CD4-positive, alpha-beta T cell treated with Interleukin-4 for 1 hour (primary cell): ENCODE results near the gene SYPL2.

Source experiments
- DNase-seq, 2 donors: peaks; one replicate each; pipeline ENCODE4 v3.0.0-alpha.2; 2020 to 2022

SYPL2 gene

GRCh38 chr1:109472779-109473178, 6.4 kb downstream of the SYPL2 start:
- DNase-seq: no peak

- peak in 1 of 2 donors; percentile 1 for DNase-seq
Observed at GRCh38 chr1:109473284-109474057, 7.1 kb downstream of the SYPL2 start.

DNA sequence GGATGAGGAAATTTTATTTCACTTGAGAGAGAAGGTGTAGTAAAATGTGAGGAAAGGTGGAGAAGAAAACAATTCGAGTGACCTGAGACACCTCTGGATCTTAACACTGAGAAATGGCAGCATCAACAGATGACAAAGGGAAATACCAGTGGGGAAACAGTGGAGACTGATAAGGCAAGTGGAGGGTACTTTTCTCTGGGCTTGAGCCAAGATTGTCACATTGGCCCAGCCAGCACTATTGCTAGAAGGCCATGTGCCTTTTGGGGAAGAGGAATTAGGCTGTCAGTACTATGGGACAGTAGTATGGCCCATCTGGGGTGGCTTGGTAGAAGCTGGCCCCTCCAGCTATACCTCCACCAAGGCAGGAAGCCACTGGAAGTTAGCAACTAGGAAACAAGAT, 8.4 kb downstream of the SYPL2 start:
- DNase-seq: peak in 1 of 2 donors; percentile 1

- DNase-seq: peak in 1 of 2 donors; percentile 1
Observed at GRCh38 chr1:109475261-109475660, 8.9 kb downstream of the SYPL2 start.

GRCh38 chr1:109476825-109477224, 10.5 kb downstream of the SYPL2 start:
- peak in 1 of 2 donors; percentile 8 for DNase-seq

GRCh38 chr1:109477821-109478220, 11.5 kb downstream of the SYPL2 start:
- peak in 1 of 2 donors; percentile 11 for DNase-seq

- peak in 1 of 2 donors; percentile 44 for DNase-seq
Observed at GRCh38 chr1:109478806-109479205, 12.5 kb downstream of the SYPL2 start.

- DNase-seq: no peak
Observed at GRCh38 chr1:109479311-109479710, 13.0 kb downstream of the SYPL2 start.

GRCh38 chr1:109479901-109480300, 13.6 kb downstream of the SYPL2 start:
- no peak for DNase-seq

- no peak for DNase-seq
Observed at GRCh38 chr1:109481646-109482045, 15.3 kb downstream of the SYPL2 start.

- no peak for DNase-seq
Observed at GRCh38 chr1:109482242-109482641, 15.9 kb downstream of the SYPL2 start.

- peak; percentile 42 to 52 for DNase-seq
Observed at GRCh38 chr1:109482791-109483671, 16.7 kb downstream of the SYPL2 start.

DNA sequence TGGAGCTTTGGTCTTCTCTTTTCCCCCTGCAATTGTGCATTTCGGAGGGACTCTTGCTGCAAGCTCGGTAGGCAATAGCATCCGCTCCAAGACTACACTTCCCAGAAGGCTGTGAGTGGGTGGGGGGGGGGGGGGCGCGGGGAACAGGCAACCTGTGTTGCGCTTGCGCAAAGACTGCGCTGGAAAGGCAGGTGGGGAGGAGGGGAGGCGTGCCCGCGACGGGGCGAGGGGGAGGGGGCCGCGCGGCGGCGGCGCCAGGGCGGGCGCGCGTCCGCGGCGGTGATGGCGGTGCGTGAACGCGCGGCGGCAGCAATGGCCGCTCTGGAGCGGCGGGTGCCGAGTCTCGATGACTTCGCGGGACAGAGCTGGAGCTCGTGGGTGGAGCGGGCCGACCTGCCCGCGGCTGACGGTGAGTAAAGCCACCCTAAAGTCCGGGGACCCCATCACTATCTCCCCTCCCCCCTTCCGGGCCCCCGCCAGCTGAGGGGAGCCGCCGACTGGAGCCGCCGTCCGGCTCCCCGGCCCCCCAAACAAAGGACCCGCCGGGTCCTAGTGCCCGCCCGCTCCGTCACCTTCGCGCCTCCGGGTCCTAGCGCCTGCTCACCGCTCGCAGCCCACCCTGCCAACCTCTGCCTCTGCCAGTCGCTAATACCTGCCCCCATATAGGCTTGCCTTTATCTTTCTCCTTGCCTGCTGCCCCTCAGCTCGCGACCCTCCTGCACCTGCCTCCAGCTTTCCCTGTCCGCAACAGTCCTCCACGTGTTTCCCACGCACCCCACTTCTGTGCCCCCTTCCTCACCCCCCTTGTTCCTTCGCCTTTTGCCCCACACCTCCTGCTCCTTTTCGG, 17.5 kb downstream of the SYPL2 start, which contains the start of gene ATXN7L2:
Gene ATXN7L2, plus strand, starts transcription at position 234 of the 847 bp plus-strand sequence. Its CDS starts 49 bp downstream, at position 283.
- peak; percentile 96 for DNase-seq

DNA sequence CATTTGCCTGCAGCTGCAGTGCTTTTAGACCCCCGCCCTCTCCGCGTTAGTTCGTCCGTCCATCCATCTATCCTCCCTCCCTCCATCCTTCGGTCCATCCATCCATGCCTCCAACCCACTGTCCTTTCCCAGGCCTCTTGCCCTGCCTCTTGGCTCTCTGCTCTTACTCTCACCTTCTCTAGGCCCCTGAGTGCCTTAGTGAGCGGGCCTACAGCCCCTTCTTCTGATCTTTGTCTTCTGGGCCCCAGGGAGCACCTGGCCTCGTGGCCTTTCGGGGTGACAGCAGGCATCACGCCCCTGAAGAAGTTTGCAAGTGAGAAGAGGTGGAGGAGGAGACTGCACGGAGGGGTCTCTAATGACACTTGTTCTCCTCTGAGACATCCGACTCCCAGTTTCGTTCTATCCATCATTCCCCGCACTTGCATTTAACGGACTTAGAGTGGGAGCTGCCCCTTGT, 18.2 kb downstream of the SYPL2 start:
- DNase-seq: no peak

- no peak for DNase-seq
Observed at GRCh38 chr1:109485001-109485400, 18.7 kb downstream of the SYPL2 start.

- no peak for DNase-seq
Observed at GRCh38 chr1:109487261-109487660, 20.9 kb downstream of the SYPL2 start.

DNA sequence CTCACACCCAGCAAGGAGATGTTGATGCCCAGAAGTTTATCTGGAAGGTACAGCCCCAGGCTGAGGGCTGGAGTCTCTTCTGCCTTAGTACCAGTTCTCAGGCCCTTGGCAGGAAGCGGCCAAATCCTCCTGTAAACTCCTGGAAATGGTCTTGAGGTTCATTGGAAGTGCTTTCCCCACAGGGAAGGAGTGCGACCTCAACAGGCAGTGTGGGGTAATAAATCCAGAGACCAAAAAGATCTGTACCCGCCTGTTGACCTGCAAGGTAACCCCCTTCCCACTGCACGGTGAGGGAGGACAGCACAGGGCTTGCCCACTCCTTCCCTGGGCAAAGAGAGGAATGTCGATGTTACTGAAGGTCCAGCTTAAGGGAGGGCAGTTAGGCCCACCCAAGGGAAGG, 21.9 kb downstream of the SYPL2 start:
- DNase-seq: no peak

DNA sequence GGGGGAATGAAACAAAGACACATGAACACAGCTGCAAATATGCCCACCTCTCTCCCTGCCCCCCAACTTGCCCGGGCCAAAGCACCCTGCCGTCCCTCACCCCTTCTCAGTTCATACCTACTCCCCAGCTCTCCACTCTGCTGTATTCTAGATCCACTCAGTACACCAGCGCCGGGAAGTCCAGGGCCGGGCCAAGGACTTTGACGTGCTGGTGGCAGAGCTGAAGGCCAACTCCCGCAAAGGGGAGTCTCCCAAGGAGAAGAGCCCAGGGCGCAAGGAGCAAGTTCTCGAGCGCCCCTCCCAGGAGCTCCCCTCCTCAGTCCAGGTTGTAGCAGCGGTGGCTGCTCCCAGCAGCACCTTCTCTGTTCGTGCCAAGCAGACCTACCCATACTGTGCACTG, 22.4 kb downstream of the SYPL2 start:
- no peak for DNase-seq

DNA sequence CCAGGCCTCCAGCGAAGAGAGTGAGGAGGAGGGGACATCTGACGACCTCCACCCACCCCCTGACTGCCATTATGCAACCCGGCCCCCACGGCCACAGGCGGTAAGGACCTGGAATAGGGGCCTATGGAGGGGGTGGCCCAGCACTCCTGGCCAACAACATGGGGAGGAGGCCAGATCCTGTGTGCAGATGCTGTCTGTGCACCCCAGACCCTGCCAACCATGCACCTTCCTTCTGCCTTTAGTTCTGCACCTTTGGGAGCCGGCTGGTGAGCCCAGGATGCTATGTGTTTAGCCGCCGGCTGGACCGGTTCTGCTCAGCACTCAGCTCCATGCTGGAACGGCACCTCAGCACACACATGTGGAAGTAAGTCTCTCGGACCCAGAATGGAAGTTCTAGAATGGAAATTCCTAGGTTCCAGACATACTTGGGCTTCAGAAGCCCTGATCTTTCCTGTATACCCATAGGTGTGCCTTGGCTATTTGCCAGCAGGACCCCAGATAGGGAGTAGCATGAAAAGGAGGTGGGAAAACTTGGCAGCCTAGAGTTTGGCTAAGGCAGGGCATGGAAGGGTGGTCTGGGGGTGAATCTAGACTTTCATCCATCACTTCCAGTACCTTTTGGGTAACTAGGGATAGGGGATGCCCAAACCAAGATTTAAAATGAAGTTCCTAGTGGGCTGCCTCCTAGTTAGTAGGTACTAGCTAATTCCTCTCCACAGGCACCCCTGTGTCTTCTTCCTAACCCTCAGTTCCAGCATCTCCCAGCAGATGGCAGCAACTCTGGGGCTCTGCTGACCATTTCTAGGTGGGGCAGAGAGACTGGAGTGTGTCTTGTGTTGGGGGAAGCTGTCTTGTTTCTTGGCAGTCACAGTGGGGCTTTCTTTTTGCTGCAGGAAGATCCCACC, 23.9 kb downstream of the SYPL2 start:
- peak; percentile 76 to 81 for DNase-seq

DNA sequence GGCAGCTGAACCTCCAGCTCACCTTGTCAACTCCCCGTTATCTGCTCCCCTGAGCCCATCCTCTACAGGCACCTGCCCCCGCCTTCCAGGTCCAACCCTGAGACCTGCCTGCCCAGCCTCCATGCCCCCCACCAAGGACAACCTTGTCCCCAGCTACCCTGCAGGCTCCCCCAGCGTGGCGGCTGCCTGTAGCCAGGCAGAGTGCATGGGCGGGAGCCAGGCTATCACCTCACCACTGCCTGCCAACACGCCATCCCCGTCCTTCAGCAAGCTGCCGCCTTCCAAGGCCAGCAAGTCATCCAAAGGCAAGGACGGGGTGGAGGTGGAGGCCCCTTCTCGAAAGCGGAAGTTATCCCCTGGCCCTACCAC, 24.6 kb downstream of the SYPL2 start:
- no peak for DNase-seq

- DNase-seq: no peak
Observed at GRCh38 chr1:109491372-109491771, 25.0 kb downstream of the SYPL2 start.

DNA sequence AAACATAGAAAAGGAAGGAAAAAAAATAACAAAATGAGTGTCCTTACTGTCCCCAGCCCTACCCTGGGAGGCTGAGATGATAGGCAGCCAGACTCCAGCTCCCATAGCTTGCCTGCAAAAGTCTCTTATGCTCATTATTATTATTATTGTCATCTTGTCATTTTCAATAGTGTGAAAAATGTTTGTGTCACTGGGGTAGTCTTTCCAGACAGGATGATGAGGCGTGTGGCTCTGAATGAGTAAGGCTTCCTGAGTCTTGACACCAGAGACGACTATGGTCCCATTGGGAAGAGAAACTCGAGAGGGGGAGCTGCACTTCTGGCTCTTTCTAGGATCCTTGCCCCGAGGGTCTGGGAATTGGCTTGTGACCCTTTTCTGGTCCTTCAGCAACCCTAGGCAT, 26.4 kb downstream of the SYPL2 start:
- DNase-seq: no peak
